ENCODE measurements around the gene DAPK2.

DAPK2 gene

GRCh38 chr15:63913336-63913735 is 132.9 kb downstream of the DAPK2 start:
- TF ChIP-seq, protein P1, sequence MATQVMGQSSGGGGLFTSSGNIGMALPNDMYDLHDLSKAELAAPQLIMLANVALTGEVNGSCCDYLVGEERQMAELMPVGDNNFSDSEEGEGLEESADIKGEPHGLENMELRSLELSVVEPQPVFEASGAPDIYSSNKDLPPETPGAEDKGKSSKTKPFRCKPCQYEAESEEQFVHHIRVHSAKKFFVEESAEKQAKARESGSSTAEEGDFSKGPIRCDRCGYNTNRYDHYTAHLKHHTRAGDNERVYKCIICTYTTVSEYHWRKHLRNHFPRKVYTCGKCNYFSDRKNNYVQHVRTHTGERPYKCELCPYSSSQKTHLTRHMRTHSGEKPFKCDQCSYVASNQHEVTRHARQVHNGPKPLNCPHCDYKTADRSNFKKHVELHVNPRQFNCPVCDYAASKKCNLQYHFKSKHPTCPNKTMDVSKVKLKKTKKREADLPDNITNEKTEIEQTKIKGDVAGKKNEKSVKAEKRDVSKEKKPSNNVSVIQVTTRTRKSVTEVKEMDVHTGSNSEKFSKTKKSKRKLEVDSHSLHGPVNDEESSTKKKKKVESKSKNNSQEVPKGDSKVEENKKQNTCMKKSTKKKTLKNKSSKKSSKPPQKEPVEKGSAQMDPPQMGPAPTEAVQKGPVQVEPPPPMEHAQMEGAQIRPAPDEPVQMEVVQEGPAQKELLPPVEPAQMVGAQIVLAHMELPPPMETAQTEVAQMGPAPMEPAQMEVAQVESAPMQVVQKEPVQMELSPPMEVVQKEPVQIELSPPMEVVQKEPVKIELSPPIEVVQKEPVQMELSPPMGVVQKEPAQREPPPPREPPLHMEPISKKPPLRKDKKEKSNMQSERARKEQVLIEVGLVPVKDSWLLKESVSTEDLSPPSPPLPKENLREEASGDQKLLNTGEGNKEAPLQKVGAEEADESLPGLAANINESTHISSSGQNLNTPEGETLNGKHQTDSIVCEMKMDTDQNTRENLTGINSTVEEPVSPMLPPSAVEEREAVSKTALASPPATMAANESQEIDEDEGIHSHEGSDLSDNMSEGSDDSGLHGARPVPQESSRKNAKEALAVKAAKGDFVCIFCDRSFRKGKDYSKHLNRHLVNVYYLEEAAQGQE (IDR thresholded peaks at IDR 0.05; ENCODE audit: insufficient read depth in 1 of 2, low read depth in 2 of 2, low read length in 2 of 2), result no peak
- TF ChIP-seq TAF1 (IDR thresholded peaks at IDR 0.05; ENCODE audit: borderline replicate concordance, insufficient read depth, low read length) (no peak), SIN3A (IDR thresholded peaks at IDR 0.05; ENCODE audit: borderline replicate concordance, insufficient read depth, low read length) (no peak), POLR2AphosphoS5 (IDR thresholded peaks at IDR 0.05; ENCODE audit: low read depth, low read length) (no peak), FOXP2 (optimal IDR thresholded peaks at IDR 0.05; ENCODE audit: borderline replicate concordance, extremely low read depth, extremely low read length, insufficient read depth) (no peak)

DNA sequence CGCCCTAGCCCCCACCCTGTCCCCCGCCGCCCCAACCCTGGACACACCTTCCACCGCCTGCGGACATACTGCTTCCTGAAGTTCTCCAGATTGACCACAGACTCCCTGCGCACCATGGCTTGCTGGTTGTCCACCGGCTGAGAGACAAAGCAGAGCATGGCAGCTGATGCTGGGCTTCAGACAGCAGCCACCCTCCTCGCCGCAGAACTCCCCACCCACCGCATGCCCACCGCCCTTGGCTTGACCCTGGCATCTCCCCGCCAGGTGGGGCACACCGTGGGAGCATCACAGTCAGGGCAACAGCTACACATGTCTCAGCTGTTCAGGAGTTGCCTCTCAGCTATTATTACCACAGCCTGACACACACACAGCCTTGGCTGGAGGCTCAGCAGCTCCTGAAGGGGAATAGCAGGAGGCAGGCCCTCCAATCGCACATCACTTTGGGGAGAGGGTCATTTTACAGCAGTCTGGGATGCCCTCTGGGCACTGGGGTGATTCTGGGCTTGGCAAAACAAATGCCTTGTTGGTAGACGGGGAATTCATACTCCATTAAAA is 134.1 kb downstream of the DAPK2 start:
- TF ChIP-seq, protein P1 (IDR thresholded peaks at IDR 0.05; ENCODE audit: insufficient read depth in 1 of 2, low read depth in 2 of 2, low read length in 2 of 2), result no peak
- TF ChIP-seq TAF1 (IDR thresholded peaks at IDR 0.05; ENCODE audit: borderline replicate concordance, insufficient read depth, low read length) (no peak), SIN3A (IDR thresholded peaks at IDR 0.05; ENCODE audit: borderline replicate concordance, insufficient read depth, low read length) (no peak)

- TF ChIP-seq, protein P1 (IDR thresholded peaks at IDR 0.05; ENCODE audit: insufficient read depth in 1 of 2, low read depth in 2 of 2, low read length in 2 of 2), result no peak
- TF ChIP-seq TAF1 (IDR thresholded peaks at IDR 0.05; ENCODE audit: borderline replicate concordance, insufficient read depth, low read length) (no peak), FOXP2 (optimal IDR thresholded peaks at IDR 0.05; ENCODE audit: borderline replicate concordance, extremely low read depth, extremely low read length, insufficient read depth) (no peak), SIN3A (IDR thresholded peaks at IDR 0.05; ENCODE audit: borderline replicate concordance, insufficient read depth, low read length) (no peak), POLR2AphosphoS5 (IDR thresholded peaks at IDR 0.05; ENCODE audit: low read depth, low read length) (no peak)
Measured at GRCh38 chr15:63911160-63911559, 135.1 kb downstream of the DAPK2 start.

DNA sequence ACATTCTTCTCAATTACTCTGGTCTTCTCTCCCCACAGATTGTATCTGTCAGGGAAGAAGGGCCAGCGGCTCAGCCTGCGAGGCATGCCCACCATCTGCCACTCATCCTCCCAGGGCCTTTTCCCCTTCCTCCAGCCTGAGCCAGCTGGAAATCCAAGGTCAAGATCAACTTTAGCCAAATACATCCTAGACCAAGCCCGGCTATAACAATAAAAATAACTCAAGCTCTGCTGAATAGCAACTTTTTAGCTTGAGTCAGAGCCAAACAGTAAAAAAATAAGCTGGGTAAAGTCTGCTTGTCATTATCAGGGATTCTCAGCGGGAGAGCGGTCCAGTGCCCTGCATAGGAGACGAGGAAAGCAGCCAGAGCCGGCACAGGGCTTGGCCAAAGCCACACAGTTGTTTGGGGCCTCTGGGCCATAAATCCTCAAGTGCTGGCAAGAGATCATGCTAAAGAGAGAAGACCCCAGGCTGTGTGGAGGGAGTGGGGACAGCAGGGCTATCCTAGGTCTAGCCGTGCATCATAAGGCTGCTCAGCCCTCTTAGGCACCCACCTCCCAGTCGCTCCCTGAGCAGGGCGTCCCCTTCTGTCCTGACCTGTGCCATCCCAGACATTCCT is 136.4 kb downstream of the DAPK2 start:
- TF ChIP-seq POLR2AphosphoS5 (IDR thresholded peaks at IDR 0.05; ENCODE audit: low read depth, low read length), result no peak
- no peak for TF ChIP-seq FOXP2 (optimal IDR thresholded peaks at IDR 0.05; ENCODE audit: borderline replicate concordance, extremely low read depth, extremely low read length, insufficient read depth)
- no peak for TF ChIP-seq SIN3A (IDR thresholded peaks at IDR 0.05; ENCODE audit: borderline replicate concordance, insufficient read depth, low read length)
- TF ChIP-seq TAF1 (IDR thresholded peaks at IDR 0.05; ENCODE audit: borderline replicate concordance, insufficient read depth, low read length), result no peak
- TF ChIP-seq, protein P1 (IDR thresholded peaks at IDR 0.05; ENCODE audit: insufficient read depth in 1 of 2, low read depth in 2 of 2, low read length in 2 of 2), result no peak

Measured in PFSK-1 (cell line).